VCaP (cell line): ENCODE measurements around the gene SNRNP25.

ENCODE experiments used
- H3K27ac ChIP-seq: fragments of 450-650 bp; 2 replicates; pipeline ENCODE4 v1.5.1; 2017
- TF ChIP-seq, protein P1 (sequence below): fragments of 450-650 bp; conservative IDR thresholded peaks from 2 replicates; pipeline ENCODE4 v1.5.1; 2017; ENCODE audit warnings: mild to moderate bottlenecking, moderate library complexity

Gene SNRNP25

DNA sequence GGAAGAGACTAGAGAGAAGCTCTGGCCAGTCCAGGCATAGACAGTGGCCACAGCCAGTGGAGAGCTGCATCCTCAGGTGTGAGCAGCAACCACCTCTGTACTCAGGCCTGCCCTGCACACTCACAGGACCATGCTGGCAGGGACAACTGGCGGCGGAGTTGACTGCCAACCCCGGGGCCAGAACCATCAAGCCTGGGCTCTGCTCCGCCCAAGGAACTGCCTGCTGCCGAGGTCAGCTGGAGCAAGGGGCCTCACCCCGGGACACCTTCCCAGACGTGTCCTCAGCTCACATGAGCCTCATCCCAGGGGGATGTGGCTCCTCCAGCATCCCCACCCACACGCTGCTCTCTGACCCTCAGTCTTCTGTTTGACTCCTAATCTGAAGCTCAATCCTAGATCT, 15.6 kb downstream of the SNRNP25 start:
- H3K27ac ChIP-seq = peak overlapping the region; percentile 96; the same call in 1 of the 2 replicates
- TF ChIP-seq, protein P1, sequence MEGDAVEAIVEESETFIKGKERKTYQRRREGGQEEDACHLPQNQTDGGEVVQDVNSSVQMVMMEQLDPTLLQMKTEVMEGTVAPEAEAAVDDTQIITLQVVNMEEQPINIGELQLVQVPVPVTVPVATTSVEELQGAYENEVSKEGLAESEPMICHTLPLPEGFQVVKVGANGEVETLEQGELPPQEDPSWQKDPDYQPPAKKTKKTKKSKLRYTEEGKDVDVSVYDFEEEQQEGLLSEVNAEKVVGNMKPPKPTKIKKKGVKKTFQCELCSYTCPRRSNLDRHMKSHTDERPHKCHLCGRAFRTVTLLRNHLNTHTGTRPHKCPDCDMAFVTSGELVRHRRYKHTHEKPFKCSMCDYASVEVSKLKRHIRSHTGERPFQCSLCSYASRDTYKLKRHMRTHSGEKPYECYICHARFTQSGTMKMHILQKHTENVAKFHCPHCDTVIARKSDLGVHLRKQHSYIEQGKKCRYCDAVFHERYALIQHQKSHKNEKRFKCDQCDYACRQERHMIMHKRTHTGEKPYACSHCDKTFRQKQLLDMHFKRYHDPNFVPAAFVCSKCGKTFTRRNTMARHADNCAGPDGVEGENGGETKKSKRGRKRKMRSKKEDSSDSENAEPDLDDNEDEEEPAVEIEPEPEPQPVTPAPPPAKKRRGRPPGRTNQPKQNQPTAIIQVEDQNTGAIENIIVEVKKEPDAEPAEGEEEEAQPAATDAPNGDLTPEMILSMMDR = no peak

DNA sequence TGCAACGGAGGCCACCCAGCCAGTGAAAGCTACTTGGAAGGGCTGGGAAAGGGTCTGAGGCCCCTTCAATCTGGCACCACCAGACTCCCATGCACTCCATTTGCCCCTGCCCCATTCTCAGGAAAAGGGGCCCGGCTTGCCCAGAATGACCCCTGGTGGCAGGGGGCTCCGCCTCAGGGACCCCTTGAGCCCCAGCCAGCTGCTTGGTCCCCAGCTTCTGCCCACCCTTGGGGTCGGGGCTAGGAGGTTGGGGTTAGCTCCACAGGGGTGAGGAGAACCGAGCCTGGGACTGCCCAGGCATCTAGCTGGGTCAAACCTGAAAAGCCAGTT, 17.5 kb downstream of the SNRNP25 start:
- H3K27ac ChIP-seq = peak overlapping the region; percentile 96
- TF ChIP-seq, protein P1 = no peak

DNA sequence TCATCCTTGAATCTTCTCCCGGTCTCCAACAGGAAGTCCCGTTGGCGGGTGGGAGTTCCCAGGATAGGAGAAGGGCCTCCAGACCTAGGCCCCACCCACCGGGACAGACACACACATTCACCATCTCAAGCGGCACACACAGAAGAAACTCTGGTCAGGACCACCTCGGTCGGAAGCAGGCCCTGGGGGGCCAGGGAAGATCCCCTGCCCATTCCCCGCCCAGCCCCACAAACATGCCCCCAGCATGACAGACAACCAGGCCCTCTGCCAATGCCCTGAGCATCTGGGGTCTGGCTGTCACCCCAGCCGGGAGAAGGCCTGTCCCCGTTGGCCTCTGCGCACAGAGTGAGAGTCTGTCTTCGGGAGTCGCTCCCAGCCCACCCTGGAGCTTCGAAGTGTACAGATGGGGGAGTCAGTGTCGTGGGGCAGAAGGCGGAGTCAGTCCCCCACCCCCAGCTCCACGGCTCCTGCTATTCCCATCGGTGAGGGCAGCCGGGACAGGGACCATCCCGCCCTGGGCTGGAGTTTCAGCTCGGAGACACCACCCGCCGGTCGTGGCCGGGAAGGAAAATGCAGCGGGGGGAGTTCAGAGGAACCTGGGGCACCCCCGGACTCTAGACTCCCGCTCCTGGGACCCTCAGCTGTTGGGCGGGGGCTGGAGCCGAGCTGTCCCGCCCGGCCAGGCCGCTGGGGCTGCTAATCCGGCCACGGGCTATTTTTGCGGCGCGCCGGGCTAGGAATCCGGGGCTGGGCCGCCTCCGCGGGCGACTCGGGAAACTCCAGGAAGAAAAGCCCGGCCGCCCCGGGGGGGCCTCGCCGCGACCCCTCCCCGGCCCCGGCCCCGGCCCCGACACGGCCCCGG, 18.1 kb downstream of the SNRNP25 start:
- peak overlapping the region; percentile 96 for H3K27ac ChIP-seq
- TF ChIP-seq, protein P1 = no peak

DNA sequence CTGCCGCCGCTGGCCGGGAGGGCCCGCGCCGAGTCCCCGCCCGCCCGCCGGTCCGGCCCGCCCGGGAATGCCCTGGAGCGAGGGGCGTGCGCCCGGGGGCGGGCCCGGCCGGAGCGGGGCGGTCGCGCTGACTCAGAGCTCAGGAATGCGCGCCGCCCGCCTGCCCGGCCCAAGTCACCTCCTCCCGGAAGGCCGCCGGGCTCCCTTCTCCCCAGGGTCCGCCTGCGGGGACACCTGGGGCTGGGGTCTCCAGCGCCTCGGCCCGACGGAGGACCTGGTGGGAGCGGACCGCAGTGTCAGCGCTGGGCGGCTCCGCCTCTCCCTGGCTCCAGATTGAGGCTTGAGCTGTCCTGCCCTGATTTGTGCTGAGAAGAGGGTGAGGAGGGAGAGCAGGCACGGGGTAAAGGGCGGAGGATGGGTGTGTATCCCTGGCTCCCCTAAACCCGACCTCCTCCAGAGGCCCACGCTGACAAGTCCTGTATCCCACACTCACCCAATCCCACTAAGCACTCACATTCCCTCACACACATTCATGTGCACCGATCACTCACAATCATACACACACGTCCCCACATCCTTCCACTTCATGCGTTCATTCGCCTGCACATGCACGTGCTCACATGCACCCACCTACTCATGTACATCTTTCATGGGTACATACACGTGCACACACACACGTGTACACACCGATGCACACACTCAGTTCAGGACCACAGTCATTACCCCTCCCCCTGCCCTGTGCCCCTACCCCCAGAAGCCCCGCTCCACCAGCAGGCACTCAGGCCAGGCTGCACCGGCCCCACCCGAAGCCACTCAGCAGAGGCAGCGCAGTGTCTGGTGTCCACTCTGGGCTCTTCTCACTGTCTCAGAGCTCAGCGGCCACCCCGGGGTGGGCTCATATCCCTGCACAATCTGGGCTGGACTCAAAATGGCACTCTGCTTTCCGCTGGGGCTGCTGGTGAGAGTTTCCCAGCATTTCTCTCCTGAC, 19.2 kb downstream of the SNRNP25 start, which contains the start of gene RHBDF1:
RHBDF1 (minus strand) TSS at position 71 of the 988 bp plus-strand sequence. CDS start 7,616 bp downstream, outside the sequence.
- H3K27ac ChIP-seq = peak within 1 kb of the TSS; percentile 96
- TF ChIP-seq, protein P1 = no peak

DNA sequence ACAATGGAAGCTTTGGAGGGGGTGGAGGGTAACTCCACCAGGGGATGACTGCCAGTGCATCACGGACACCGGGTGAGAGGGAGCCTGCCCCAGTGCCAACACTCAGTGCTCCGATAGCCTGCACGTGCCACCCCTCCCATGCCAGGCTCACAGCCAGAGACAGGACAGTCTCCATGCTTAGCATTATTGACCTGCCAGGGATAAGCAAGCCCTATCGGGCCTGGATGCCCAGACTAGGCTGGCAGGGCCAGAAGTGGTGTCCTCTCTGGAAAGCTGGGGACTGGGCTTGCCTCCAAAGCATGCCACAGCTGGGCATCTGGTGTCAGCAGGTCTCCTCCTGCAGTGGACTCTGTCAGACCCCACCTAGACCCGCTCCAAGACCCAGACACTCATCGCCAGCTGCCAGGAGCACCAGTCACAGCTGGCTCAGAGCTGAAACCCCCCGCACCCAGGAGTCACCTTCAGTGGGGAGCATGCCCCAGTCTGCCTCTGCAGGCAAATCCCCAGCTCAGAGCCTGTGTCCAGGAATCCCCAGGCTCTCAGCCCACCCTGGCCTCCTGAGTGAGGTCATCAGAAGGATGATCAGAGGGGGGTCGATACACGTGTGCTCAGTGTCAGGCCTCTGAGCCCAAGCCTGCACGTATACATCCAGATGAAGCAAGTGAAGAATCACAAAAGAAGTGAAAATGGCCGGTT, 20.6 kb downstream of the SNRNP25 start:
- no peak overlapping the region for H3K27ac ChIP-seq
- TF ChIP-seq, protein P1 = no peak

DNA sequence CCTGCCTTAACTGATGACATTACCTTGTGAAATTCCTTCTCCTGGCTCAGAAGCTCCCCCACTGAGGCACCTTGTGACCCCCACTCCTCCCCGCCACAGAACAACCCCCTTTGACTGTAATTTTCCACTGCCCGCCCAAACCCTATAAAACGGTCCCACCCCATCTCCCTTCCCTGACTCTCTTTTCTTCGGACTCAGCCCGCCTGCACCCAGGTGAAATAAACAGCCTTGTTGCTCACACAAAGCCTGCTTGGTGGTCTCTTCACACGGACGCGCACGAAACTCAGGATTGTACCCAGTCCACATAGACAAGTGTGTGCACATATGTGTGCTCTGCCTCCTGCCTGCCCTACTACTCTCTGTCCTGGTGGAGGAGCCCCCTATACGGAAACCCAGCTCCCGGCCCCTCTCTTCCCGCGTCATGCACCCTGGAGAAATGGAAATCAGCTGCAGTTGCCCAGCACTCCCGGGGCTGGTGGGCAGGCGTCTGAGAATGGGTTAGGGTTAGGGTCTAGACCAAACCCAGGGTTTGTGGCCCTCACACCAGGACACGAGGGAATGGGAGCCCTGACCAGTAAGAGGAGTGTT, 21.2 kb downstream of the SNRNP25 start:
- TF ChIP-seq, protein P1 = no peak
- no peak overlapping the region for H3K27ac ChIP-seq
